Kidney capillary endothelial cell (primary cell): Measurements from ENCODE around the gene RNGTT.
"Not testable (repeated sequence)": the region's sequence is repeated elsewhere in the genome, so short reads cannot be mapped to it uniquely, and the experiment has no call there.

ENCODE experiments used
- DNase-seq: peaks from one replicate; pipeline ENCODE4 v3.0.0-alpha.2; 2018; ENCODE audit warnings: low spot score

Gene RNGTT

GRCh38 chr6:88808381-88808780, 155.0 kb downstream of the RNGTT start:
- DNase-seq, result no peak

DNA sequence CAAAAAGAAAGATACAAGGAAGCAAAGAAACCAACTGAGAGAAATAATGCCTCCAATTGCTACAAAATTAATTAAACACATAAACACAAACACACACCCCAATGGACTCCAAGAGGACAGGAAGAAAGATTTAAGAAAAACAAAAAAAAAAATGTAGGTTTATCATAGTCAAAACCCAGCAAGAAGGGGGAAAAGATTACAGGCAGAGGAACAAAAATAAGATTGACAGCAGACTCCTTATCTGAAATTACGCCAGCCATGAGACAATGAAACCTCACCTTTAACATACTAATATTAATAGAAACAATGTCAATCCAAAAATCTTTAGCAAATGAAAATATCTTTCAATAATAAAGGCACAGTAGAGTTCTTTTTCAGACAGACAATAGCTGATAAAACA, 155.8 kb downstream of the RNGTT start:
- no peak for DNase-seq

DNA sequence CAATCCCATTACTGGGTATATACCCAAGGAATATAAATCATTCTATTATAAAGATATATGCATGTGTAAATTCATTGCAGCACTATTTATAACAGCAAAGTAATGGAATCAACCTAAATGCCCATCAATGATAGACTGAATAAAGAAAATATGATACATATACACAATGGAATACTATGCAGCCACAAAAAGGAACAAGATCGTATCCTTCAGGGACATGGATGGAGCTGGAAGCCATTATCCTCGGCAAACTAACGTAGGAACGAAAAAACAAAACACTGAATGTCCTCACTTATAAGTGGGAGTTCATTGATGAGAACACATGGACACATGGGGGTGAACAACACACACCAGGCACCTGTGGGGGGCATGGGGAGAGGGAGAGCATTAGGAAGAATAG, 156.7 kb downstream of the RNGTT start:
- DNase-seq, result no peak

DNA sequence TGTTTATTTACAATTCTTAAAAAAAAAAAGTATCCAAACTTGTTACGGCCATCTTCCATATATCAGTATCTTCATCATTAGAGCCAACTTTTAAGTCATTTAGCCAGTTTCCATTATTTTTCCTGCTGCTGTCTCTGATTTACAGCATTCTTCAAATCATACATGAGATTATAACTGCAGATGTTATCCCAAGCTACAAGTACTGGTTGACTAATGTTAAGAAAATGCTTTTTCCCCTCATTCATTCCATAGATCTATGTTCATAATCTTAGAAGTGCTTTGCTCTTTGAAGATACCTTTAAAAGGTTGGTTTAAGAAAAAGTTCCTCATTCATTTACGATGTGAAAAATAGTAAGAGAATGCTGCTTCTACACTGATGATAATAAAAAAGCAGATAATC, 158.7 kb downstream of the RNGTT start:
- DNase-seq, result no peak

DNA sequence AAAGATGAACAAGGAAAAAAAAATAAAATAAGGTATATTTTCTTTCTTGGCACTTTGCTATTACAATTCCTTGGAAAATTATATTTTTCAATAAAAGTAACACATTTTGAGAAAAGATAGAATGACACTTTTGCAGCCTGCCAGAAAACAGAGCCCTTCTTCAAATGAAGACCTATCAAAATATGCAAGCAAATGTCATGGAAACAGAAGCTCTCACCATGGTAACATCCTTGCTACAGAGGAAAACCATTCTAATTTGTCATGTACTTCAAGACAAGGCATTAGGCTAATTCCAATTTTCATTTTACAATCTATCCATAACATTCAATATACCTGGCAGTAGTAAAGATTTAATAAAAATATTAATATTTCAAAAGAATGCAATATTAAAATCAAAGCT, 177.9 kb downstream of the RNGTT start:
- DNase-seq, result no peak

DNA sequence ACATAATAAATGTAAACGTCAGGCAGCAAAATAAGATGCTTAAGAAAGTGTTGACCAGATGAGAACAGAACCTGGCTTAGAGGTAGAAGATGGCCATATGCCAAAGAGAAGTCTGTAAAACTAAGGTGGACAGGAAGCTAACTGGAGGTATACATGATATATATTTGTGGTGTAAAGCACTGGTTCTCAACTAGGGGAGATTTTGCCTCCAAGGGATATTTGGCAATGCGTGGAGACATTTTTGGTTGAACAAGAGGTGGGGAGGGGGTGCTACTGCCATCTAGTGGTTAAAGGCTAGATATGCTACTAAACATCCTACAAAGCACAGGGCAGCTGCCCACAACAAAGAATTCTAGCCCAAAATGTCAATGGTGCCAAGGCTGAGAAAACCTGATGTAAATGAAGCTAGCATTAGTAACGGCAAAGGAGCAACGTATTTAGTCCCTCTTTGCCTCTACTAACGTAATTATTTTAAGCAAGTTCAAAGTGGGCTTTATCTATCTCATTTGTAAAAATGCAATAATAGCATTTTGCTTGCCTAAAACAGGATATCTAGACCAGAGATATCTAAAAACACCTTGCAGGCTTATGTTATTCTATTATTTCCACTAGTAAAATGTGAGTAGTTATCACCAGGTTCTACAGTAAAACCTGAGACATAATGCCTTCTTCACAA, 182.6 kb downstream of the RNGTT start:
- peak; percentile 55 for DNase-seq

DNA sequence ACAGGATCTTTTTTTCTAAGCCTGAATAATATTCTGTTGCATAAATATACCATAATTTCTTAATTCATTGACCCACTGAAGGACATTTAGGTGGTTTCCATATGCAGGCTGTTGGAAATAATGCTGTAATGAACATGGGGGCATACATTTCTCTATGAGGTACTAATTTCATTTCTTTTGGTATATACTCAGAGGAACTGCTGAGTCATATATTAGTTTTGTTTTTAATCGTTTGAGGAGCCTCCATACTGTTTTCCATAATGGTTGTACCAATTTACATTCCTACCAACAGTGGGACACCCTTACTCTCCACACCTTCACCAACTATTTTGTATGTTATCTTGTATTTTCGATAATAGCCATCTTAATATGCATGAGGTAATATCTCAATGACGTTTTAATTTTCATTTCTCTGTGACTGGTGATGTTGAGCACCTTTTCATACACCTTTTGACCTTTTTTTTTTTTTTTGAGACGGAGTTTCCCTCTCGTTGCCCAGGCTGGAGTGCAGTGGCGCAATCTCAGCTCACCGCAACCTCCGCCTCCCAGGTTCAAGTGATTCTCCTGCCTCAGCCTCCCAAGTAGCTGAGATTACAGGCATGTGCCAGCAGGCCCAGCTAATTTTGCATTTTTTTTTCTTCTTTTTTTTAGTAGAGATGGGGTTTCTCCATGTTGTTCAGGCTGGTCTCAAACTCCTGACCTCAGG, 187.4 kb downstream of the RNGTT start:
- no peak for DNase-seq

DNA sequence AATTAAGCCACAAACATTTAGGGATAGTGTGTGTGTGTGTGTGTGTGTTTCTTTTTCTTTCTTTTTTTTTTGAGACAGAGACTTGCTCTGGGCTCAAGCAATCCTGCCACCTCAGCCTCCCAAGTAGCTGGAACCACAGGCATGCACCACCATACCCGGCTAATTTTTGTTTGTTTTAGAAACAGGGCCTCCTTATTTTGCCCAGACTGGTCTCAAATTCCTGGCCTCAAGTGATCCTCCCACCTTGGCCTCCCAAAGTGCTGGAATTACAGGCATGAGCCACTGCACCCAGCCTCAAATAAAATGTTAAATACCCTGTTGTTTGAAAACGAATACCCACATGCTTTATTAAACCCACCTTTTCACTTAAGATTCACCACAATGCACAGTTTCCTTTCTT, 195.3 kb downstream of the RNGTT start:
- not testable (repeated sequence) for DNase-seq

DNA sequence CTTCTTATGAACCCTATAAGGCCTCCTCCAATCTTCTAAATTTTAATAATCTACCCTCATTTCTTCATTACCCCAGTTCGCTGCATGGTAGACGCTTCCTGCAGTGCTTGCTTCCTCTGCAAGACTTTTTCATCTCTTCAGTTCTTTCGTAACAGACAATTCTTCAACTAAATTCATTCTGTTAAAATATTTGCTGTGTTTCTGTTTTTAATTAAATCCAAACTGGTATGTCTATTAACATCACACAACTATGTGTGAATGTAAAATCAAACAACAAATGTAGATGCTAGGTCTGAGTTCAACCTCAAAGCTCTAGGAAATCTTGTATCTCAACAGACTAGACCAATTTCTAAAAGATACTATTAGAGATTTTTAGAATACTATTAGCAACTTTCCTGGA, 199.3 kb downstream of the RNGTT start:
- no peak for DNase-seq

GRCh38 chr6:88763160-88763559, 200.3 kb downstream of the RNGTT start:
- no peak for DNase-seq

DNA sequence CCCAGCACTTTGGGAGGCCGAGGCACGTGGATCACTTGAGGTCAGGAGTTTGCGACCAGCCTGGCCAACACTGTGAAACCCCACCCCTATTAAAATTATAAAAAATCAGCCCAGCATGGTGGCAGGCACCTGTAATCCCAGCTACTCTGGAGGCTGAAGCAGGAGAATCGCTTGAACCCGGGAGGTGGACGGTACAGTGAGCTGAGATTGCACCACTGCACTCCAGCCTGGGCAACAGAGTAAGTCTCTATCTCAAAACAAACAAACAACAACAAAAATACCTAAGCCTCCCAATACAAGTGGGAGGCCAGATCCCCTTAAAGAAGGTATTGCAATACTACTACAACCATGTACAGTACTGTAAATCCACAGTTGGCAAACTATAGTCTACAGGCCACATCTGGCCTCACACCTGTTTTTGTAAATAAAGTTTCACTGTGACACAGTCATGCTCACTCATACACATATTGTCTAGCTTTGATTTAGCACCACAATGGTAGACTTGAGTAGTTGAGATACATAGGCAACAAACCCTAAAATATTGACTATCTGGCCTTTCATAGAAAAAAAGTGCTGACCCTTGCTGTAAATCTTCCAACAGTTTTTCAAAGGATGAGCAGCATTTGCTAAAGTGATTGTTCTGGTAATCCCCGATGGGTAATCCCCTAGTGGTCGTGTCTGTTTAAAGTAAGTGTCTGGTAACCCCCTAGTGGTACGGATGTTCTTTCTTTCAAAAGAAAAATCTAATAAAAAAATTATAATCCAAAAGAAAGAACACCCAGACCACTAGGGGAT, 202.0 kb downstream of the RNGTT start:
- DNase-seq, result no peak

DNA sequence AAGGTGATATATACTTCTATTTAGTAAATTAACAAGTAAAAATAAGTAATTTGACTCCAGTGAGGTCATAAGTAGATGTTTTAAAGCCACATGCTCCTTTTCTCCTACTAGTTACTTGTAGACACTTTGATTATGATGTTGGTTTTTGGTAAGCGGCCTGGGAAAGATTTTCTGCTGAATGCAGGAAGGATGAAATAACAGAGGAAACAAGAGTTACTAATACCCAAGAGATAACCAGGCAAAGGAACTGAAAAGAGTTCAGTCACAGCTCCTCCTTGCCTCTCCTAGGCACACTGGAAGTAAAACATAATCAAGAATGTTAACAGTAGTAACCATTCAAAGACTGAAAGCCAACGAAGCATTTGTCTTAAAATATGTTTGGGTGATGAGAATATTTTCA, 203.3 kb downstream of the RNGTT start:
- no peak for DNase-seq

- DNase-seq, result no peak
Measured at GRCh38 chr6:88750936-88751335, 212.5 kb downstream of the RNGTT start.

DNA sequence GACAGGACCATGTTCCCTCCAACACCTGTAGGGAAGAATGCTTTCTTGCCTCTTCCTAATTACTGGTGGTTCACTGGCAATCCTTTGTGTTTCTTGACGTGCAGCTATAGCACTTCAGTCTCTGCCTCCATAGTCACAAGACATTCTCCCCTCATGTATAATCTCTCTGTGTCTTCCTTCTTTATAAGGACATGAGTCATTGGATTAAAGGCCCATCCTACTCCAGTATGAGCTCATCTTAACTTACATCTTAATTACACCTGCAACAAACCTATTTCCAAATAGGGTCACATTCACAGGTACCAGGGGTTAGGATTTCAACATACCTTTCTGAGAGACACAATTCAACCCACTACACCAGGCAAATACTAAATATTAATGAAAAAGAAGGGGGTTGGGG, 213.6 kb downstream of the RNGTT start:
- DNase-seq, result no peak

GRCh38 chr6:88748141-88748540, 215.3 kb downstream of the RNGTT start:
- DNase-seq, result no peak

DNA sequence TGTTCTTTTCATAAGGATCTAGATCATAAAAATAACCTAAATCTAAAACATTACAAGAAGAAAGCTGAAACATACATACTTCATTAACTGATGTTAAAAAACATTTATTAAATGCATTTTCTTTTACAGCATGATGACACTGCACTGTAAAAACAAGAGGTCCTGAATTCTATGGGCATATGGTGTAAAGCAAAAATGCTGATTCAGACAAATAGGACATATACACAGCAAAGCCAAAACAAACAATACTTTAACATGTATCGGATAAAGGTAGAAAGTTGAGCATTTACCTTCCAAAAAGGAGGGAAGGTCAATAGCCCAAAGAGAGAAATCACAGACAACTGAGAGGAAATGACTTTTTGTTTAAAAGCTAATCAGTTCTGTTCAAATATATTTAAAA, 221.5 kb downstream of the RNGTT start:
- DNase-seq, result no peak

- DNase-seq, result no peak
Measured at GRCh38 chr6:88741071-88741470, 222.3 kb downstream of the RNGTT start.

GRCh38 chr6:88734544-88734943, 228.9 kb downstream of the RNGTT start:
- no peak for DNase-seq

DNA sequence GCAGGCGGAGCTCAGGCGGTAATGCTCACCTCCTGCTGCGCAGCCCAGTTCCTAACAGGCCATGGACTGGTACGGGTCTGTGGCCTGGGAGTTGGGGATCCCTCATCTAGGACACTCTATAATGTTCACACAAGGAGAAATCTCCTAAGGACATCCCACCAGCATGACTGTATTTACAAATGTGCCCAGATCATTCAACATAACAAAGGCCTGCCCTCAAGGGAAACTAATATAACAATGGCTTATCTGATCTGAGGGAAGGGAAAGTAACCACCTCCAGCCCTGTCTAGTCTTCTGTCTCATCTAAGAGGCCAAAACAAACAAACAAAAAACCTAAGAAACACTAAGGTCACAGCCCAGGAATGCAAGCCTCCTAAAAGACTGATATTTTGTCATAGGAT, 232.8 kb downstream of the RNGTT start:
- DNase-seq, result no peak

- DNase-seq, result no peak
Measured at GRCh38 chr6:88728756-88729155, 234.7 kb downstream of the RNGTT start.

DNA sequence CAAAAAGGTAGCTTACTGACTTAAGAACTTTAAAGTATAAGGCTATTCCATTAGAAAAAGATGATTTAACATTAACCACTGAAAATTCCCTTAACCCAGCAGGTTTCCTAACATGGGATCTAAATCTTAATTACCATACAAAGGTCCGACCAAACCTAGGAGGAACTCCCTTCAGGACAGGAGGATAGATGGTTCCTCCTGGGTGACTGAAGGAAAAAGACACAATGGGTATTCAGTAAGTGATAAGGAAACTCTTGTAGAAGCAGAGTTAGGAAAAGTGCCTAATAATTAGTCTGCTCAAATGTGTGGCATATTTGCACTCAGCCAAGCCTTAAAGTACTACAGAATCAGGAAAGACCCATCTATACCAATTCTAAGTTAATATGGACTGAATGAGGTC, 237.0 kb downstream of the RNGTT start:
- DNase-seq, result not testable (repeated sequence)

- DNase-seq, result no peak
Measured at GRCh38 chr6:88725111-88725975, 238.1 kb downstream of the RNGTT start.
